Measurements from ENCODE around the gene SMOC1.

DNA sequence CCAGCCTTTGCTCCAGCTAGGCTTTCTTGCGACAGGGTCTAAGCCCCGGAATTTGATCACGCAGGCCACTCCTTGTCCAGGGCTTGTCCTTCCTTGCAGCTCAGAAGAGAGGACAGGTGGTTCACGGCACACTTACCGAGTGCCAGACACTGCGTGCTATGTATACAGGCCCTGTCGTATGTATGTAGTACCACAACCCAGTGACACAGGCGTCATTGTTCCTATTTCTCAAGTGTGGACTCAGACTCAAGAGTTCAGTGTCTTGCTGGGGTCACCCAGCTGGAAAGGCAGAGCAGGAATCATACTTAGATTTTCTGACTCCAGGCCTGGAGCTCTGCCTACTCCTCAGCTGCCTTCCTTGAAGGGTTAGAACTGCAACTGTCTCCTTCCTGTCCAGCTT lies 153.9 kb downstream of the SMOC1 start:
- TF ChIP-seq, protein P1, sequence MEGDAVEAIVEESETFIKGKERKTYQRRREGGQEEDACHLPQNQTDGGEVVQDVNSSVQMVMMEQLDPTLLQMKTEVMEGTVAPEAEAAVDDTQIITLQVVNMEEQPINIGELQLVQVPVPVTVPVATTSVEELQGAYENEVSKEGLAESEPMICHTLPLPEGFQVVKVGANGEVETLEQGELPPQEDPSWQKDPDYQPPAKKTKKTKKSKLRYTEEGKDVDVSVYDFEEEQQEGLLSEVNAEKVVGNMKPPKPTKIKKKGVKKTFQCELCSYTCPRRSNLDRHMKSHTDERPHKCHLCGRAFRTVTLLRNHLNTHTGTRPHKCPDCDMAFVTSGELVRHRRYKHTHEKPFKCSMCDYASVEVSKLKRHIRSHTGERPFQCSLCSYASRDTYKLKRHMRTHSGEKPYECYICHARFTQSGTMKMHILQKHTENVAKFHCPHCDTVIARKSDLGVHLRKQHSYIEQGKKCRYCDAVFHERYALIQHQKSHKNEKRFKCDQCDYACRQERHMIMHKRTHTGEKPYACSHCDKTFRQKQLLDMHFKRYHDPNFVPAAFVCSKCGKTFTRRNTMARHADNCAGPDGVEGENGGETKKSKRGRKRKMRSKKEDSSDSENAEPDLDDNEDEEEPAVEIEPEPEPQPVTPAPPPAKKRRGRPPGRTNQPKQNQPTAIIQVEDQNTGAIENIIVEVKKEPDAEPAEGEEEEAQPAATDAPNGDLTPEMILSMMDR (IDR thresholded peaks at IDR 0.05), result no peak
- TF ChIP-seq ZFX (IDR thresholded peaks at IDR 0.05; ENCODE audit: borderline replicate concordance), result no peak
